Skeletal muscle satellite cell (primary cell): ENCODE data around the gene NFKBIL1.

Source experiments
- H3K27me3 ChIP-seq: 2 replicates; pipeline ENCODE4 v1.7.0; 2013; ENCODE audit warnings: low read length; ENCODE audit not compliant: control insufficient read depth, insufficient read depth
- H3K36me3 ChIP-seq: 2 replicates; pipeline ENCODE4 v1.7.0; 2013; ENCODE audit warnings: mild to moderate bottlenecking, control low read depth, low read length; ENCODE audit not compliant: insufficient read depth
- H3K4me1 ChIP-seq: 2 replicates; pipeline ENCODE4 v1.7.0; 2013; ENCODE audit warnings: low read length; ENCODE audit not compliant: control insufficient read depth, insufficient read depth
- H3K4me2 ChIP-seq: 2 replicates; pipeline ENCODE4 v1.7.0; 2013; ENCODE audit warnings: mild to moderate bottlenecking, low read length
- H3K4me3 ChIP-seq: 2 replicates; pipeline ENCODE4 v1.7.0; 2013; ENCODE audit warnings: low read length
- H3K9ac ChIP-seq: 2 replicates; pipeline ENCODE4 v1.7.0; 2013; ENCODE audit warnings: mild to moderate bottlenecking, low read depth, low read length, moderate library complexity
- H3K9me3 ChIP-seq: replicated peaks from 2 replicates; pipeline ENCODE4 v1.7.0; 2013; ENCODE audit warnings: mild to moderate bottlenecking, control low read depth, low read length

Gene NFKBIL1

GRCh38 chr6:31538805-31539400 is 8.5 kb upstream of the NFKBIL1 start:
- peak overlapping the region; percentile 99 for H3K9ac ChIP-seq
- H3K9me3 ChIP-seq: no peaks in the 10 kb centered on the region
- peaks cover 26% of the 10 kb centered on the region for H3K4me1 ChIP-seq
- peak overlapping the region; percentile 87 for H3K4me3 ChIP-seq
- peaks cover 71% of the 10 kb centered on the region for H3K36me3 ChIP-seq
- no peaks in the 10 kb centered on the region for H3K27me3 ChIP-seq
- peak overlapping the region; percentile 92 for H3K4me2 ChIP-seq

- H3K9ac ChIP-seq: peak overlapping the region; percentile 99
- H3K4me3 ChIP-seq: peak overlapping the region; percentile 87
- H3K27me3 ChIP-seq: no peaks in the 10 kb centered on the region
- H3K36me3 ChIP-seq: peaks cover 54% of the 10 kb centered on the region
- peaks cover 26% of the 10 kb centered on the region for H3K4me1 ChIP-seq
- H3K9me3 ChIP-seq: no peaks in the 10 kb centered on the region
- peak overlapping the region; percentile 92 for H3K4me2 ChIP-seq
Measured at GRCh38 chr6:31540640-31541039, 6.8 kb upstream of the NFKBIL1 start.

- Histone ChIP-seq H3K4me2 (peak overlapping the region; percentile 92), H3K9ac (peak overlapping the region; percentile 99), H3K4me3 (peak overlapping the region; percentile 87), H3K36me3 (peaks cover 49% of the 10 kb centered on the region), H3K27me3 (no peaks in the 10 kb centered on the region), H3K4me1 (peaks cover 30% of the 10 kb centered on the region), H3K9me3 (no peaks in the 10 kb centered on the region)
Measured at GRCh38 chr6:31541059-31541657, 6.2 kb upstream of the NFKBIL1 start.

- no peaks in the 10 kb centered on the region for H3K27me3 ChIP-seq
- peak within 1 kb of the TSS; percentile 87 for H3K4me3 ChIP-seq
- H3K4me2 ChIP-seq: peak within 1 kb of the TSS; percentile 92
- H3K36me3 ChIP-seq: peaks cover 41% of the 10 kb centered on the region
- peaks cover 33% of the 10 kb centered on the region for H3K4me1 ChIP-seq
- H3K9me3 ChIP-seq: no peaks in the 10 kb centered on the region
- H3K9ac ChIP-seq: peak within 1 kb of the TSS; percentile 99
Measured at GRCh38 chr6:31541658-31542521, 5.5 kb upstream of the NFKBIL1 start, which contains the start of gene DDX39B. TSS of gene DDX39B (minus strand) at chr6:31542003. CDS start at chr6:31540532, 1,471 bp downstream.

GRCh38 chr6:31543639-31544038 is 3.8 kb upstream of the NFKBIL1 start:
- peaks cover 39% of the 10 kb centered on the region for H3K4me1 ChIP-seq

GRCh38 chr6:31544676-31545075 is 2.7 kb upstream of the NFKBIL1 start:
- no peak overlapping the region for H3K4me2 ChIP-seq
- no peaks in the 10 kb centered on the region for H3K9me3 ChIP-seq
- peaks cover 29% of the 10 kb centered on the region for H3K4me1 ChIP-seq
- H3K36me3 ChIP-seq: peaks cover 20% of the 10 kb centered on the region
- H3K27me3 ChIP-seq: no peaks in the 10 kb centered on the region
- no peak overlapping the region for H3K4me3 ChIP-seq
- H3K9ac ChIP-seq: no peak overlapping the region

More at GRCh38 chr6:31543639-31544038, 3.8 kb upstream of the NFKBIL1 start:
- no peaks in the 10 kb centered on the region for H3K27me3 ChIP-seq
- no peak overlapping the region for H3K4me3 ChIP-seq
- no peaks in the 10 kb centered on the region for H3K9me3 ChIP-seq
- peaks cover 25% of the 10 kb centered on the region for H3K36me3 ChIP-seq
- no peak overlapping the region for H3K4me2 ChIP-seq
- H3K9ac ChIP-seq: no peak overlapping the region

- peaks cover 14% of the 10 kb centered on the region for H3K36me3 ChIP-seq
- H3K9ac ChIP-seq: peak overlapping the region; percentile 54
- peaks cover 23% of the 10 kb centered on the region for H3K4me1 ChIP-seq
- H3K4me2 ChIP-seq: no peak overlapping the region
- H3K27me3 ChIP-seq: no peaks in the 10 kb centered on the region
- no peaks in the 10 kb centered on the region for H3K9me3 ChIP-seq
- H3K4me3 ChIP-seq: no peak overlapping the region
Measured at GRCh38 chr6:31545291-31545690, 2.1 kb upstream of the NFKBIL1 start.

GRCh38 chr6:31546339-31546957 is 960 bp upstream of the NFKBIL1 start, which contains the start of gene ATP6V1G2:
TSS of gene ATP6V1G2 (minus strand) at chr6:31546608. CDS start at chr6:31546559, 49 bp downstream.
- Histone ChIP-seq H3K9me3 (no peaks in the 10 kb centered on the region), H3K9ac (peak within 1 kb of the TSS; percentile 93), H3K36me3 (peaks cover 14% of the 10 kb centered on the region), H3K4me2 (peak within 1 kb of the TSS; percentile 89), H3K27me3 (no peaks in the 10 kb centered on the region), H3K4me3 (peak within 1 kb of the TSS; percentile 71), H3K4me1 (peaks cover 21% of the 10 kb centered on the region)

- Histone ChIP-seq H3K4me3 (peak overlapping the region; percentile 71), H3K4me2 (peak overlapping the region; percentile 89), H3K9ac (peak overlapping the region; percentile 93), H3K36me3 (peaks cover 14% of the 10 kb centered on the region), H3K4me1 (peaks cover 18% of the 10 kb centered on the region), H3K27me3 (no peaks in the 10 kb centered on the region), H3K9me3 (no peaks in the 10 kb centered on the region)
Measured at GRCh38 chr6:31547727-31548543, 527 bp downstream of the NFKBIL1 start.

GRCh38 chr6:31548544-31548873 is 1.1 kb downstream of the NFKBIL1 start:
- H3K4me3 ChIP-seq: peak overlapping the region; percentile 71
- no peaks in the 10 kb centered on the region for H3K9me3 ChIP-seq
- H3K27me3 ChIP-seq: no peaks in the 10 kb centered on the region
- H3K36me3 ChIP-seq: peaks cover 14% of the 10 kb centered on the region
- peaks cover 16% of the 10 kb centered on the region for H3K4me1 ChIP-seq
- H3K9ac ChIP-seq: peak overlapping the region; percentile 93
- H3K4me2 ChIP-seq: peak overlapping the region; percentile 89
